Measurements from ENCODE around the gene GRB10.

GRCh38 chr7:50727711-50728110 is 55.0 kb downstream of the GRB10 start:
- TF ChIP-seq CTCF (IDR thresholded peaks at IDR 0.05) (no peak), POLR2A (IDR thresholded peaks at IDR 0.05) (no peak)

All from breast epithelium (tissue), 3 donors.